HG03354 (cell line): ENCODE measurements around the gene CTSO.
"Not testable (repeated sequence)": the region's sequence is repeated elsewhere in the genome, so short reads cannot be mapped to it uniquely, and the experiment has no call there.

Source experiments
- ATAC-seq: cut with Tn5 transposase; IDR thresholded peaks from one replicate; pipeline ENCODE4 v1.9.1; 2021; ENCODE audit warnings: mild to moderate bottlenecking; ENCODE audit not compliant: unreplicated experiment, poor library complexity, severe bottlenecking

Gene CTSO

GRCh38 chr4:155959417-155959816 lies 5.8 kb upstream of the CTSO start:
- no peak for ATAC-seq

GRCh38 chr4:155956461-155956860 lies 2.8 kb upstream of the CTSO start:
- ATAC-seq: no peak

GRCh38 chr4:155954939-155955338 lies 1.3 kb upstream of the CTSO start:
- no peak for ATAC-seq

GRCh38 chr4:155954118-155954685 lies 536 bp upstream of the CTSO start:
- ATAC-seq: no peak

GRCh38 chr4:155952501-155952901 lies 1.2 kb downstream of the CTSO start:
- ATAC-seq: no peak

- ATAC-seq: no peak
These were observed 3.2 kb downstream of the CTSO start for GRCh38 chr4:155950461-155950860.

GRCh38 chr4:155948541-155948940 lies 5.1 kb downstream of the CTSO start:
- no peak for ATAC-seq

- ATAC-seq: no peak
These were observed 7.2 kb downstream of the CTSO start for GRCh38 chr4:155946486-155946885.

GRCh38 chr4:155944516-155944915 lies 9.2 kb downstream of the CTSO start:
- ATAC-seq: no peak

- no peak for ATAC-seq
These were observed 9.9 kb downstream of the CTSO start for GRCh38 chr4:155943605-155944291.

GRCh38 chr4:155941820-155942219 lies 11.8 kb downstream of the CTSO start:
- ATAC-seq: no peak

- no peak for ATAC-seq
These were observed 12.4 kb downstream of the CTSO start for GRCh38 chr4:155941085-155941790.

GRCh38 chr4:155935389-155935986 lies 18.2 kb downstream of the CTSO start:
- no peak for ATAC-seq

GRCh38 chr4:155934634-155935033 lies 19.0 kb downstream of the CTSO start:
- not testable (repeated sequence) for ATAC-seq

- no peak for ATAC-seq
These were observed 22.0 kb downstream of the CTSO start for GRCh38 chr4:155931634-155932033.

- ATAC-seq: no peak
These were observed 23.3 kb downstream of the CTSO start for GRCh38 chr4:155930330-155930729.

GRCh38 chr4:155929833-155930232 lies 23.8 kb downstream of the CTSO start:
- peak; percentile 73 for ATAC-seq

- ATAC-seq: no peak
These were observed 29.0 kb downstream of the CTSO start for GRCh38 chr4:155924637-155925036.

- ATAC-seq: no peak
These were observed 32.1 kb downstream of the CTSO start for GRCh38 chr4:155921597-155921996.

GRCh38 chr4:155914782-155915181 lies 38.9 kb downstream of the CTSO start:
- no peak for ATAC-seq

- no peak for ATAC-seq
These were observed 41.8 kb downstream of the CTSO start for GRCh38 chr4:155911905-155912304.
